SK-N-SH (cell line): ENCODE results near the gene KIZ. TPM values are rescaled to one million over a fixed set of nuclear protein-coding genes. Genes with fewer than 3 reads are reported as not detected.

Experiments
- CTCF ChIA-PET: fragments of 300-600, 350-600 bp; formaldehyde crosslinking; extraction: SDS; loops from one replicate; lab custom pipeline; 2021; lab: Yijun Ruan, JAX
- POLR2A ChIA-PET: fragments of 350-600 bp; sonication (Branson Sonifier 250); formaldehyde crosslinking; extraction: SDS; loops from one replicate; lab custom pipeline; 2020; ENCODE audit warnings: antibody characterized with exemption, inconsistent platforms; lab: Yijun Ruan, JAX
- DNase-seq: peaks from one replicate; pipeline ENCODE4 v3.0.0; 2012
- H2AFZ ChIP-seq: fragments of 200-600 bp; sonication (generic); 2 replicates; pipeline ENCODE4 v1.8.1; 2016; ENCODE audit warnings: antibody characterized with exemption, mild to moderate bottlenecking, low read depth
- H3F3A ChIP-seq: fragments of 200-600 bp; sonication (generic); replicated peaks from 2 replicates; pipeline ENCODE3; 2016; ENCODE audit warnings: antibody characterized with exemption, mild to moderate bottlenecking; ENCODE audit not compliant: insufficient read depth
- H3K27ac ChIP-seq, 2 experiments: fragments of 200-500 bp in 1 of 2; fragments of 200-600 bp in 1 of 2; sonication (Bioruptor generic) in 1 of 2; sonication (generic), shearing (Covaris generic) in 1 of 2; 2 replicates each; pipeline versions ENCODE4 v1.5.1 to v1.6.1; 2014 to 2016; ENCODE audit warnings: low read depth in 2 of 2, inconsistent platforms in 1 of 2, low read length in 1 of 2, mild to moderate bottlenecking in 1 of 2, mixed read lengths in 1 of 2
- H3K27me3 ChIP-seq: fragments of 200-600 bp; sonication (generic), shearing (Covaris generic); 2 replicates; pipeline ENCODE4 v1.6.1; 2016; ENCODE audit warnings: mixed run types; ENCODE audit not compliant: insufficient read depth
- H3K36me3 ChIP-seq, 2 experiments: fragments of 200-500 bp in 1 of 2; fragments of 200-600 bp in 1 of 2; sonication (Bioruptor generic) in 1 of 2; sonication (generic) in 1 of 2; replicated peaks in 1 of 2; 2 replicates each; pipeline versions ENCODE3 to v1.5.1; 2014 to 2016; ENCODE audit warnings: low read length in 1 of 2, mild to moderate bottlenecking in 1 of 2; ENCODE audit not compliant: insufficient read depth in 2 of 2, control insufficient read depth in 1 of 2
- H3K4me1 ChIP-seq, 2 experiments: fragments of 200-500 bp in 1 of 2; fragments of 200-600 bp in 1 of 2; sonication (Bioruptor generic) in 1 of 2; sonication (generic), shearing (Covaris generic) in 1 of 2; 2 replicates each; pipeline versions ENCODE4 v1.5.1 to v1.6.1; 2014 to 2016; ENCODE audit warnings: low read depth in 1 of 2, low read length in 1 of 2, mixed run types in 1 of 2; ENCODE audit not compliant: insufficient read depth in 2 of 2, control insufficient read depth in 1 of 2
- H3K4me2 ChIP-seq: fragments of 200-600 bp; sonication (generic), shearing (Covaris generic); 2 replicates; pipeline ENCODE4 v1.6.1; 2017; ENCODE audit warnings: mixed run types
- H3K4me3 ChIP-seq, 2 experiments: fragments of 200-500 bp in 1 of 2; fragments of 200-600 bp in 1 of 2; sonication (Bioruptor generic) in 1 of 2; sonication (generic), shearing (Covaris generic) in 1 of 2; 2 replicates each; pipeline versions ENCODE4 v1.5.1 to v1.8.1; 2014 to 2016; ENCODE audit warnings: low read depth in 2 of 2, inconsistent platforms in 1 of 2, low read length in 1 of 2, mild to moderate bottlenecking in 1 of 2, mixed read lengths in 1 of 2, moderate library complexity in 1 of 2
- H3K79me2 ChIP-seq: fragments of 200-600 bp; sonication (generic); 2 replicates; pipeline ENCODE4 v1.8.1; 2017; ENCODE audit warnings: mild to moderate bottlenecking; ENCODE audit not compliant: insufficient read depth
- H3K9ac ChIP-seq: fragments of 200-600 bp; sonication (generic); 2 replicates; pipeline ENCODE4 v1.6.1; 2017; ENCODE audit warnings: mixed run types
- H3K9me2 ChIP-seq: fragments of 200-600 bp; sonication (generic); 2 replicates; pipeline ENCODE4 v1.6.1; 2017; ENCODE audit warnings: mixed run types
- H3K9me3 ChIP-seq: fragments of 200-600 bp; sonication (generic); 2 replicates; pipeline ENCODE4 v1.6.1; 2017; ENCODE audit warnings: mixed run types, mild to moderate bottlenecking, moderate library complexity
- H4K20me1 ChIP-seq: fragments of 200-600 bp; sonication (generic); 2 replicates; pipeline ENCODE4 v1.6.1; 2017; ENCODE audit warnings: mild to moderate bottlenecking, mixed run types; ENCODE audit not compliant: insufficient read depth
- EZH2phosphoT487 ChIP-seq: fragments of 200-600 bp; sonication (generic); IDR thresholded peaks from 2 replicates; pipeline ENCODE4 v1.6.1; 2017; ENCODE audit warnings: low read depth, mixed run types, mild to moderate bottlenecking, antibody characterized with exemption, moderate library complexity, borderline replicate concordance
- FOXJ3 ChIP-seq: sonication (generic); formaldehyde crosslinking; IDR thresholded peaks from 2 replicates; pipeline ENCODE4 v1.5.1; 2020; ENCODE audit warnings: mild to moderate bottlenecking, missing genetic modification reagents
- GABPA ChIP-seq: IDR thresholded peaks from 2 replicates; pipeline ENCODE4 v1.4.0; 2012; ENCODE audit warnings: low read depth, mild to moderate bottlenecking
- JUND ChIP-seq: IDR thresholded peaks from 2 replicates; pipeline ENCODE4 v1.4.0; 2012
- POLR2AphosphoS5 ChIP-seq: IDR thresholded peaks from 2 replicates; pipeline ENCODE4 v1.6.1; 2012; ENCODE audit warnings: low read depth, low read length
- SMC3 ChIP-seq: IDR thresholded peaks from 2 replicates; pipeline ENCODE4 v1.6.1; 2012; ENCODE audit warnings: low read depth, low read length, improper control_type of control experiment
- TAF1 ChIP-seq: IDR thresholded peaks from 2 replicates; pipeline ENCODE4 v1.6.1; 2012; ENCODE audit warnings: low read depth, mild to moderate bottlenecking, low read length, moderate library complexity, borderline replicate concordance
- TCF12 ChIP-seq: IDR thresholded peaks from 2 replicates; pipeline ENCODE4 v1.4.0; 2012
- whole genome bisulfite sequencing: methylation state at CpG from one replicate; pipeline ENCODE4 v1.1.6; 2017; ENCODE audit warnings: low lambda C conversion rate; 5-methylcytosine and 5-hydroxymethylcytosine counted together
- polyA plus RNA-seq, 3 experiments: library from polyadenylated mRNA; depleted of rRNA; stranded (reverse); fragments of >200 nt; gene quantifications; 2 replicates each; pipeline ENCODE4 v1.2.3, GENCODE V29; 2012
- TF ChIP-seq, protein P1 (sequence below): IDR thresholded peaks from 2 replicates; pipeline ENCODE4; 2012
- TF ChIP-seq, protein P2 (sequence below): IDR thresholded peaks from 2 replicates; pipeline ENCODE4 v1.4.0; 2012; ENCODE audit warnings: low read depth, borderline replicate concordance
- TF ChIP-seq, protein P3 (sequence below): fragments of 150-350 bp; IDR thresholded peaks from 2 replicates; pipeline ENCODE4 v1.6.1; 2017; ENCODE audit warnings: antibody characterized with exemption, low read length, low read depth, borderline replicate concordance

The KIZ gene
- polyA plus RNA-seq, 1 of the 3 experiments (the other 2 are of a cell fraction), result 3.9 TPM

DNA sequence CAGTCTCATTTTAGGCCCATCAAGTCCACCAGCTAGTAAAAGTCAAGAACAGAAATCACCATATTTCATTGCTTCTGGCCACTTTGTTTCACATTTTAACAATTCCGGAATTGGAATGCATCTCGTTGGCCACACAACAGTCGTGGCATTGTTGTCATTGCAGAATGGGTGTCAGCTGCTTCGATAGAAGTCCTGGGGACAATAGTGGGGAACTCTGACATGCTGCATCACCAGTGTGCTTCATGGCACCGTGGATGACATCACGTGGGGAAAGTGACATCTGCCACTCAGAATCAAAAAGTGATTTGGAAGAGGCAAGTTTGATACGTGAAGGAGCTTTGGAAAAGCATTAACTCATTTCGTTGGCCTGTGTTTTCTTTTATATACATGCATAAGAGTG, 133.5 kb downstream of the KIZ start:
- Histone ChIP-seq H3K79me2 (no peaks in the 10 kb centered on the region), H3F3A (no peaks in the 10 kb centered on the region), H3K9me3 (no peaks in the 10 kb centered on the region), H4K20me1 (no peaks in the 10 kb centered on the region), H3K4me1 (no peaks in the 10 kb centered on the region), H3K9me2 (no peaks in the 10 kb centered on the region), H3K27me3 (no peaks in the 10 kb centered on the region), H2AFZ (no peak overlapping the region), H3K4me2 (no peak overlapping the region), H3K27ac (no peak overlapping the region), H3K4me3 (no peak overlapping the region), H3K9ac (no peak overlapping the region), H3K36me3 (no peaks in the 10 kb centered on the region)
- ChIA-PET CTCF (no interaction called here), POLR2A (no interaction called here)
- 6% methylated on average over 8 of the region's 8 CpGs for WGBS
- TF ChIP-seq, protein P1, sequence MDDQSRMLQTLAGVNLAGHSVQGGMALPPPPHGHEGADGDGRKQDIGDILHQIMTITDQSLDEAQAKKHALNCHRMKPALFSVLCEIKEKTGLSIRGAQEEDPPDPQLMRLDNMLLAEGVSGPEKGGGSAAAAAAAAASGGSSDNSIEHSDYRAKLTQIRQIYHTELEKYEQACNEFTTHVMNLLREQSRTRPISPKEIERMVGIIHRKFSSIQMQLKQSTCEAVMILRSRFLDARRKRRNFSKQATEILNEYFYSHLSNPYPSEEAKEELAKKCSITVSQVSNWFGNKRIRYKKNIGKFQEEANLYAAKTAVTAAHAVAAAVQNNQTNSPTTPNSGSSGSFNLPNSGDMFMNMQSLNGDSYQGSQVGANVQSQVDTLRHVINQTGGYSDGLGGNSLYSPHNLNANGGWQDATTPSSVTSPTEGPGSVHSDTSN, result no peak
- TF ChIP-seq SMC3 (no peak), TCF12 (no peak)
- no peak for DNase-seq

DNA sequence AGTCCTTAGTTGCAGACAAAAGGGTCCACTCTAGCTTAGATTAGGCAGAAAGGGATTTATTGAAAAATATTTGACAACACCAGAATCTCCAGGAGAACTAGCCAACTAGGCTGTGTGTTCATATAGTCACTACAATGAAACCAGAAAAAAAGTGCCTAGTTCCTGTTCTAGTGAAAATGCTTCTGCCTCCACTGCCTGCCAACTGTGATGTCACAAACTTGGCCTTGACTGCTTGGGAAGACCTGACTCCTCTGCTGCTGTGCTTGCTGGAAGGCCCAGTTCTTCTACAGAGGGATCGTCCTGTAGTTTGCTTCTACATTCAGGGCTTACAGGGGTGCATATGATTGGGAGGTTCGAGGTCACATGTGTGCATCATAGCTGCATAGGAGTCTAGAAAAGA, 136.9 kb downstream of the KIZ start:
- 3% methylated on average over 2 of the region's 2 CpGs for WGBS
- H3K79me2 ChIP-seq, result no peaks in the 10 kb centered on the region
- no peak overlapping the region for H3K27ac ChIP-seq
- ChIA-PET CTCF (interaction anchor here (0.7 to 2.1 kb wide), 2 partner anchors 27 to 64 kb away, joined by 3 to 11 read pairs; no protein-coding TSS in a partner anchor), POLR2A (no interaction called here)
- H3K9me2 ChIP-seq, result no peaks in the 10 kb centered on the region
- H3K4me1 ChIP-seq, result no peaks in the 10 kb centered on the region
- DNase-seq, result no peak
- H3K9me3 ChIP-seq, result no peaks in the 10 kb centered on the region
- H3K9ac ChIP-seq, result no peak overlapping the region
- no peak for TF ChIP-seq GABPA
- TF ChIP-seq EZH2phosphoT487, result no peak
- no peak for TF ChIP-seq TAF1
- TF ChIP-seq, protein P2, sequence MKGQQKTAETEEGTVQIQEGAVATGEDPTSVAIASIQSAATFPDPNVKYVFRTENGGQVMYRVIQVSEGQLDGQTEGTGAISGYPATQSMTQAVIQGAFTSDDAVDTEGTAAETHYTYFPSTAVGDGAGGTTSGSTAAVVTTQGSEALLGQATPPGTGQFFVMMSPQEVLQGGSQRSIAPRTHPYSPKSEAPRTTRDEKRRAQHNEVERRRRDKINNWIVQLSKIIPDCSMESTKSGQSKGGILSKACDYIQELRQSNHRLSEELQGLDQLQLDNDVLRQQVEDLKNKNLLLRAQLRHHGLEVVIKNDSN, result no peak
- TF ChIP-seq, protein P3, sequence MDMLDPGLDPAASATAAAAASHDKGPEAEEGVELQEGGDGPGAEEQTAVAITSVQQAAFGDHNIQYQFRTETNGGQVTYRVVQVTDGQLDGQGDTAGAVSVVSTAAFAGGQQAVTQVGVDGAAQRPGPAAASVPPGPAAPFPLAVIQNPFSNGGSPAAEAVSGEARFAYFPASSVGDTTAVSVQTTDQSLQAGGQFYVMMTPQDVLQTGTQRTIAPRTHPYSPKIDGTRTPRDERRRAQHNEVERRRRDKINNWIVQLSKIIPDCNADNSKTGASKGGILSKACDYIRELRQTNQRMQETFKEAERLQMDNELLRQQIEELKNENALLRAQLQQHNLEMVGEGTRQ, result no peak
- TF ChIP-seq FOXJ3 (CRISPR knock-in tag), result no peak
- no peak for TF ChIP-seq JUND
- no peak for TF ChIP-seq POLR2AphosphoS5
- no peak overlapping the region for H3K4me2 ChIP-seq
- H3K27me3 ChIP-seq, result peaks cover 8% of the 10 kb centered on the region; the same call in 1 of the 2 replicates
- no peaks in the 10 kb centered on the region for H3K36me3 ChIP-seq
- no peaks in the 10 kb centered on the region for H3F3A ChIP-seq
- H2AFZ ChIP-seq, result no peak overlapping the region
- H3K4me3 ChIP-seq, result no peak overlapping the region
- H4K20me1 ChIP-seq, result no peaks in the 10 kb centered on the region
